Measurements from ENCODE around the gene OR11H6. TPM values are rescaled to one million over a fixed set of nuclear protein-coding genes. Genes with fewer than 3 reads are reported as not detected.

The OR11H6 gene
- total and polyA plus RNA-seq, 9 of the 15 experiments (the other 6 are each of a cell fraction or from before 2014, with no cell fraction given): not detected

GRCh38 chr14:20180486-20180885 is 43.0 kb upstream of the OR11H6 start:
- POLR2A ChIA-PET: no interaction called here
- Histone ChIP-seq H3K27ac (ENCODE audit: extremely low read depth, low read depth, low read length) (no peak overlapping the region), H4K20me1 (replicated peaks; ENCODE audit: control insufficient read depth, insufficient read depth, low read length) (no peaks in the 10 kb centered on the region), H3K4me3 (no peak overlapping the region), H3K36me3 (ENCODE audit: control insufficient read depth, insufficient read depth, low read length) (no peaks in the 10 kb centered on the region), H3K4me2 (ENCODE audit: insufficient read depth, low read length) (no peak overlapping the region), H2AFZ (ENCODE audit: low read depth, low read length) (no peak overlapping the region), H3K4me1 (replicated peaks in 1 of 2; ENCODE audit: control insufficient read depth in 2 of 2, insufficient read depth in 2 of 2, low read length in 2 of 2) (peaks cover 7 to 39% of the 10 kb centered on the region in 2 experiments), H3K79me2 (ENCODE audit: control insufficient read depth, insufficient read depth, low read length) (no peaks in the 10 kb centered on the region), H3K9me1 (ENCODE audit: control insufficient read depth, insufficient read depth, low read length) (no peaks in the 10 kb centered on the region), H3K9me3 (replicated peaks; ENCODE audit: control insufficient read depth, insufficient read depth, low read depth, low read length) (peaks cover 6% of the 10 kb centered on the region), H3K27me3 (ENCODE audit: control insufficient read depth in 2 of 2, insufficient read depth in 2 of 2, low read length in 2 of 2) (no peaks in the 10 kb centered on the region), H3K9ac (ENCODE audit: insufficient read depth in 1 of 2, low read depth in 2 of 2, low read length in 2 of 2) (no peak overlapping the region)
- DNase-seq (ENCODE audit: extremely low read depth in 1 of 4, low spot score in 3 of 4) (no peak), ATAC-seq (no peak), FAIRE-seq (no peak)
- WGBS (ENCODE audit: insufficient coverage, low coverage, missing lambda C conversion rate): 64% methylated on average over 2 of the region's 2 CpGs
- TF ChIP-seq ZNF121 (CRISPR knock-in tag; conservative IDR thresholded peaks at IDR 0.05) (peak; percentile 64; the same call in 1 of the 2 replicates), ADNP (tag; IDR thresholded peaks at IDR 0.05) (no peak)
- CTCF ChIA-PET (ENCODE audit: low intra/inter-chr PET ratio): no interaction called here
- no TSS peak for BruUV-seq (replicated peaks)
- intact Hi-C loops (cut with micrococcal nuclease): no loop called here
- in situ Hi-C loops (cut with MboI): no loop called here

- CTCF ChIA-PET (ENCODE audit: low intra/inter-chr PET ratio): no interaction called here
- 66% methylated on average over 5 of the region's 5 CpGs for WGBS (ENCODE audit: insufficient coverage, low coverage, missing lambda C conversion rate)
- Histone ChIP-seq H3K27ac (ENCODE audit: extremely low read depth, low read depth, low read length) (peak overlapping the region; percentile 39; the same call in 1 of the 3 replicates), H3K4me3 (no peak overlapping the region), H3K36me3 (ENCODE audit: control insufficient read depth, insufficient read depth, low read length) (no peaks in the 10 kb centered on the region), H3K9me3 (replicated peaks; ENCODE audit: control insufficient read depth, insufficient read depth, low read depth, low read length) (no peaks in the 10 kb centered on the region), H3K4me2 (ENCODE audit: insufficient read depth, low read length) (no peak overlapping the region), H4K20me1 (replicated peaks; ENCODE audit: control insufficient read depth, insufficient read depth, low read length) (no peaks in the 10 kb centered on the region), H3K4me1 (replicated peaks in 1 of 2; ENCODE audit: control insufficient read depth in 2 of 2, insufficient read depth in 2 of 2, low read length in 2 of 2) (peaks cover 0 to 15% of the 10 kb centered on the region in 2 experiments; a peak in 4 of 5 replicates), H2AFZ (ENCODE audit: low read depth, low read length) (peak overlapping the region; percentile 80), H3K79me2 (ENCODE audit: control insufficient read depth, insufficient read depth, low read length) (no peaks in the 10 kb centered on the region), H3K9ac (ENCODE audit: insufficient read depth in 1 of 2, low read depth in 2 of 2, low read length in 2 of 2) (no peak overlapping the region), H3K27me3 (ENCODE audit: control insufficient read depth in 2 of 2, insufficient read depth in 2 of 2, low read length in 2 of 2) (no peaks in the 10 kb centered on the region), H3K9me1 (ENCODE audit: control insufficient read depth, insufficient read depth, low read length) (no peaks in the 10 kb centered on the region)
- TF ChIP-seq MCM5 (IDR thresholded peaks at IDR 0.05; ENCODE audit: low read depth): no peak
- no peak for TF ChIP-seq ZKSCAN1 (IDR thresholded peaks at IDR 0.05; ENCODE audit: low read depth, low read length)
- POLR2A ChIA-PET: no interaction called here
- no TSS peak for BruUV-seq (replicated peaks)
- in situ Hi-C loops (cut with MboI): no loop called here
- DNase-seq (ENCODE audit: extremely low read depth in 1 of 4, low spot score in 3 of 4): no peak
- no peak for FAIRE-seq
- intact Hi-C loops (cut with micrococcal nuclease): no loop called here
- peak; percentile 49 for ATAC-seq
Measured at GRCh38 chr14:20184181-20184580, 39.3 kb upstream of the OR11H6 start.
